AG04450 (cell line): ENCODE results near the gene MGAT4C. TPM values are rescaled to one million over a fixed set of nuclear protein-coding genes. Genes with fewer than 3 reads are reported as not detected.

Experiments
- CTCF ChIA-PET: fragments of 300-600, 350-600 bp; formaldehyde crosslinking; extraction: SDS; loops from one replicate; lab custom pipeline; 2022; ENCODE audit warnings: antibody characterized with exemption, inconsistent platforms; lab: Charles Lee
- POLR2A ChIA-PET: fragments of 350-600 bp; formaldehyde crosslinking; extraction: SDS; loops from one replicate; lab custom pipeline; 2021; ENCODE audit warnings: antibody characterized with exemption, inconsistent platforms; lab: Yijun Ruan, JAX
- DNase-seq: peaks from one replicate; pipeline ENCODE4 v3.0.0-alpha.2; 2011; ENCODE audit warnings: low read depth, low spot score
- H3K27ac ChIP-seq: one replicate; pipeline ENCODE4 v1.5.1; 2012; ENCODE audit warnings: low read depth, low read length, control low read depth
- H3K27me3 ChIP-seq: one replicate; pipeline ENCODE4 v1.6.0; 2012; ENCODE audit warnings: low read length; ENCODE audit not compliant: control insufficient read depth, insufficient read depth
- H3K4me3 ChIP-seq: 2 replicates; pipeline ENCODE4 v1.5.1; 2011; ENCODE audit warnings: mild to moderate bottlenecking, low read depth, low read length, control low read depth
- H3K9me3 ChIP-seq: 2 replicates; pipeline ENCODE4 v1.5.1; 2012; ENCODE audit warnings: low read length; ENCODE audit not compliant: control insufficient read depth, insufficient read depth
- polyA plus RNA-seq: library from polyadenylated mRNA; depleted of rRNA; stranded (reverse); fragments of >200 nt; gene quantifications from 2 replicates; pipeline ENCODE4 v1.2.3, GENCODE V29; 2011
- TF ChIP-seq, protein P1 (sequence below): IDR thresholded peaks from 2 replicates; pipeline ENCODE4 v1.5.1; 2011; ENCODE audit warnings: low read depth, low read length, control low read depth, inconsistent platforms

Gene MGAT4C
- polyA plus RNA-seq, 1 experiment = not detected

DNA sequence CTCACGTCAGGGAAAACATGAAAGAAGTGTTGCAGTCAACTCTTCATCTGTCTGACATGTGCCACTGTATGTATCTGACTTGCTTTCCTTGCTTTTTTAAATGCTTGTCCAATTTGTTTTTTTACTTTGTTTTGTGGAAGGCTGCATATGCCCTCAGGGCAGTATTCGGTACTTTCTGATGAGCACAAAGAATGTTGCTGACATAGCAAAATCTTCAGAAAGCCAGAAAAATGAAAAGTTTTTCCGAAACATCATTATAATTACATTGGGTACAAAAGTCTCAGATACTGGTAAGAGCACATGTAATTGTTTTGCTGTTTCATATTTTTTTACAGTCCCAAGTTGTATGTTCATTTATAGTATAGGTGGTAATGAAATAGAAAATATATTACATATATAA, 237.8 kb downstream of the MGAT4C start:
- TF ChIP-seq, protein P1, sequence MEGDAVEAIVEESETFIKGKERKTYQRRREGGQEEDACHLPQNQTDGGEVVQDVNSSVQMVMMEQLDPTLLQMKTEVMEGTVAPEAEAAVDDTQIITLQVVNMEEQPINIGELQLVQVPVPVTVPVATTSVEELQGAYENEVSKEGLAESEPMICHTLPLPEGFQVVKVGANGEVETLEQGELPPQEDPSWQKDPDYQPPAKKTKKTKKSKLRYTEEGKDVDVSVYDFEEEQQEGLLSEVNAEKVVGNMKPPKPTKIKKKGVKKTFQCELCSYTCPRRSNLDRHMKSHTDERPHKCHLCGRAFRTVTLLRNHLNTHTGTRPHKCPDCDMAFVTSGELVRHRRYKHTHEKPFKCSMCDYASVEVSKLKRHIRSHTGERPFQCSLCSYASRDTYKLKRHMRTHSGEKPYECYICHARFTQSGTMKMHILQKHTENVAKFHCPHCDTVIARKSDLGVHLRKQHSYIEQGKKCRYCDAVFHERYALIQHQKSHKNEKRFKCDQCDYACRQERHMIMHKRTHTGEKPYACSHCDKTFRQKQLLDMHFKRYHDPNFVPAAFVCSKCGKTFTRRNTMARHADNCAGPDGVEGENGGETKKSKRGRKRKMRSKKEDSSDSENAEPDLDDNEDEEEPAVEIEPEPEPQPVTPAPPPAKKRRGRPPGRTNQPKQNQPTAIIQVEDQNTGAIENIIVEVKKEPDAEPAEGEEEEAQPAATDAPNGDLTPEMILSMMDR = no peak
- no peaks in the 10 kb centered on the region for H3K9me3 ChIP-seq
- CTCF ChIA-PET = no interaction called here
- H3K27ac ChIP-seq = no peak overlapping the region
- no peak overlapping the region for H3K4me3 ChIP-seq
- DNase-seq = no peak
- no peaks in the 10 kb centered on the region for H3K27me3 ChIP-seq
- POLR2A ChIA-PET = no interaction called here

GRCh38 chr12:86015026-86015425, 241.2 kb downstream of the MGAT4C start:
- CTCF ChIA-PET = no interaction called here
- H3K9me3 ChIP-seq = no peaks in the 10 kb centered on the region
- POLR2A ChIA-PET = no interaction called here
- H3K4me3 ChIP-seq = no peak overlapping the region
- no peaks in the 10 kb centered on the region for H3K27me3 ChIP-seq
- TF ChIP-seq, protein P1 = no peak
- no peak overlapping the region for H3K27ac ChIP-seq
- DNase-seq = no peak

- Histone ChIP-seq H3K9me3 (no peaks in the 10 kb centered on the region), H3K4me3 (no peak overlapping the region), H3K27ac (no peak overlapping the region), H3K27me3 (no peaks in the 10 kb centered on the region)
- TF ChIP-seq, protein P1 = no peak
- no peak for DNase-seq
- ChIA-PET CTCF (no interaction called here), POLR2A (no interaction called here)
Measured at GRCh38 chr12:86006727-86007126, 249.5 kb downstream of the MGAT4C start.

- H3K27me3 ChIP-seq = no peaks in the 10 kb centered on the region
- DNase-seq = no peak
- no peak overlapping the region for H3K4me3 ChIP-seq
- CTCF ChIA-PET = no interaction called here
- TF ChIP-seq, protein P1 = no peak
- peaks cover 7% of the 10 kb centered on the region for H3K9me3 ChIP-seq
- no peak overlapping the region for H3K27ac ChIP-seq
- POLR2A ChIA-PET = no interaction called here
Measured at GRCh38 chr12:85998074-85998473, 258.1 kb downstream of the MGAT4C start.

GRCh38 chr12:85996280-85996679, 259.9 kb downstream of the MGAT4C start:
- no peak for DNase-seq

More at GRCh38 chr12:85996280-85996679, 259.9 kb downstream of the MGAT4C start:
- POLR2A ChIA-PET = no interaction called here
- Histone ChIP-seq H3K27me3 (no peaks in the 10 kb centered on the region), H3K4me3 (no peak overlapping the region), H3K9me3 (peaks cover 12% of the 10 kb centered on the region), H3K27ac (no peak overlapping the region)
- CTCF ChIA-PET = no interaction called here
- TF ChIP-seq, protein P1 = no peak
